Lung (tissue), 12 donors: ENCODE data around the gene USP3. TPM values are rescaled to one million over a fixed set of nuclear protein-coding genes. Genes with fewer than 3 reads are reported as not detected.

ENCODE experiments used
- ATAC-seq: fragments of 200-7000 bp; cut with Tn5 transposase; one replicate; pipeline ENCODE4 v1.9.1; 2020; ENCODE audit warnings: moderate number of reproducible peaks; ENCODE audit not compliant: insufficient read depth, low FRiP score
- DNase-seq, 3 donors: peaks; one replicate each; pipeline ENCODE4 v3.0.0-alpha.2; 2013 to 2017
- H3K27ac ChIP-seq, 2 donors: one replicate each; pipeline ENCODE4 v1.5.1; 2013; ENCODE audit warnings: mild to moderate bottlenecking in 2 of 2, moderate library complexity in 2 of 2, control low read depth in 1 of 2, inconsistent platforms in 1 of 2, low read depth in 1 of 2, low read length in 1 of 2
- H3K27me3 ChIP-seq, 3 donors: one replicate each; pipeline ENCODE4 v1.5.1; 2013; ENCODE audit warnings: low read length in 2 of 3; ENCODE audit not compliant: control insufficient read depth in 3 of 3, insufficient read depth in 3 of 3
- H3K36me3 ChIP-seq, 4 donors: one replicate each; pipeline ENCODE4 v1.5.1; 2013; ENCODE audit warnings: low read length in 4 of 4, mild to moderate bottlenecking in 1 of 4, moderate library complexity in 1 of 4; ENCODE audit not compliant: control insufficient read depth in 4 of 4, insufficient read depth in 4 of 4
- H3K4me1 ChIP-seq, 5 donors: one replicate each; pipeline ENCODE4 v1.5.1; 2013; ENCODE audit warnings: low read length in 5 of 5, mild to moderate bottlenecking in 2 of 5, moderate library complexity in 1 of 5; ENCODE audit not compliant: control insufficient read depth in 5 of 5, insufficient read depth in 5 of 5
- H3K4me3 ChIP-seq: one replicate; pipeline ENCODE4 v1.5.1; 2013; ENCODE audit warnings: mild to moderate bottlenecking, control low read depth, moderate library complexity
- H3K9ac ChIP-seq, 2 donors: one replicate each; pipeline ENCODE4 v1.5.1; 2013; ENCODE audit warnings: low read length in 2 of 2, control low read depth in 1 of 2; ENCODE audit not compliant: insufficient read depth in 1 of 2
- H3K9me3 ChIP-seq, 4 donors: one replicate each; pipeline ENCODE4 v1.5.1; 2013; ENCODE audit warnings: low read length in 3 of 4, mild to moderate bottlenecking in 1 of 4, moderate library complexity in 1 of 4; ENCODE audit not compliant: control insufficient read depth in 4 of 4, insufficient read depth in 3 of 4
- WGBS, 2 donors: extraction: QIAGEN DNeasy Blood & Tissue Kit; methylation state at CpG; one replicate each; pipeline ENCODE4 v1.1.7; 2013; 5-methylcytosine and 5-hydroxymethylcytosine counted together
- polyA plus RNA-seq, 2 donors: library from polyadenylated mRNA; stranded (reverse); fragments of 200-250 nt; gene quantifications; one replicate each; pipeline ENCODE4 v1.2.1, GENCODE V29; 2013
- total RNA-seq, 2 donors: library from RNA; depleted of rRNA in 1 of 2; stranded (reverse); fragments of >200 nt in 1 of 2; gene quantifications; one replicate each; pipeline ENCODE4 v1.2.1, GENCODE V29; 2014 to 2021
- TF ChIP-seq, protein P1 (sequence below): IDR thresholded peaks from 2 replicates; pipeline ENCODE4 v1.5.1; 2012; ENCODE audit warnings: mild to moderate bottlenecking; ENCODE audit errors: control extremely low read depth, extremely low read depth
- donor health status: control.
- donor health status: control.
- donor health status: Bipolar disorder and iron deficiency.
- donor health status: healthy.
- donor health status: DM: yes; HTN: yes; CAD: no.

Gene USP3
- total and polyA plus RNA-seq, 4 donors, result 29.1 to 95.5 (median 49.9) TPM

GRCh38 chr15:63473007-63473748, 31.2 kb upstream of the USP3 start:
- Histone ChIP-seq H3K4me3 (no peak overlapping the region), H3K4me1 (peaks cover 0 to 16% (median 14%) of the 10 kb centered on the region in 5 donors), H3K27ac (peak overlapping the region in 1 of 2 donors; percentile 39), H3K9ac (no peak overlapping the region), H3K27me3 (no peaks in the 10 kb centered on the region), H3K36me3 (no peaks in the 10 kb centered on the region), H3K9me3 (no peaks in the 10 kb centered on the region)
- DNase-seq (peak in 1 of 3 donors; percentile 64), ATAC-seq (peak; percentile 51)
- WGBS, 2 donors, result 67 to 89% methylated on average over 9 of the region's 9 CpGs
- TF ChIP-seq, protein P1, sequence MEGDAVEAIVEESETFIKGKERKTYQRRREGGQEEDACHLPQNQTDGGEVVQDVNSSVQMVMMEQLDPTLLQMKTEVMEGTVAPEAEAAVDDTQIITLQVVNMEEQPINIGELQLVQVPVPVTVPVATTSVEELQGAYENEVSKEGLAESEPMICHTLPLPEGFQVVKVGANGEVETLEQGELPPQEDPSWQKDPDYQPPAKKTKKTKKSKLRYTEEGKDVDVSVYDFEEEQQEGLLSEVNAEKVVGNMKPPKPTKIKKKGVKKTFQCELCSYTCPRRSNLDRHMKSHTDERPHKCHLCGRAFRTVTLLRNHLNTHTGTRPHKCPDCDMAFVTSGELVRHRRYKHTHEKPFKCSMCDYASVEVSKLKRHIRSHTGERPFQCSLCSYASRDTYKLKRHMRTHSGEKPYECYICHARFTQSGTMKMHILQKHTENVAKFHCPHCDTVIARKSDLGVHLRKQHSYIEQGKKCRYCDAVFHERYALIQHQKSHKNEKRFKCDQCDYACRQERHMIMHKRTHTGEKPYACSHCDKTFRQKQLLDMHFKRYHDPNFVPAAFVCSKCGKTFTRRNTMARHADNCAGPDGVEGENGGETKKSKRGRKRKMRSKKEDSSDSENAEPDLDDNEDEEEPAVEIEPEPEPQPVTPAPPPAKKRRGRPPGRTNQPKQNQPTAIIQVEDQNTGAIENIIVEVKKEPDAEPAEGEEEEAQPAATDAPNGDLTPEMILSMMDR, result no peak

- no peak overlapping the region for H3K4me3 ChIP-seq
- 96 to 100% methylated on average over 1 of the region's 1 CpG for WGBS, 2 donors
- H3K9me3 ChIP-seq, result no peaks in the 10 kb centered on the region
- H3K27me3 ChIP-seq, result no peaks in the 10 kb centered on the region
- no peaks in the 10 kb centered on the region for H3K36me3 ChIP-seq
- ATAC-seq, result no peak
- TF ChIP-seq, protein P1, result no peak
- no peak overlapping the region for H3K9ac ChIP-seq
- H3K27ac ChIP-seq, result peak overlapping the region in 1 of 2 donors; percentile 55
- H3K4me1 ChIP-seq, result peaks cover 0 to 16% (median 14%) of the 10 kb centered on the region in 5 donors
- no peak for DNase-seq
Observed at GRCh38 chr15:63473749-63473998, 30.7 kb upstream of the USP3 start.

DNA sequence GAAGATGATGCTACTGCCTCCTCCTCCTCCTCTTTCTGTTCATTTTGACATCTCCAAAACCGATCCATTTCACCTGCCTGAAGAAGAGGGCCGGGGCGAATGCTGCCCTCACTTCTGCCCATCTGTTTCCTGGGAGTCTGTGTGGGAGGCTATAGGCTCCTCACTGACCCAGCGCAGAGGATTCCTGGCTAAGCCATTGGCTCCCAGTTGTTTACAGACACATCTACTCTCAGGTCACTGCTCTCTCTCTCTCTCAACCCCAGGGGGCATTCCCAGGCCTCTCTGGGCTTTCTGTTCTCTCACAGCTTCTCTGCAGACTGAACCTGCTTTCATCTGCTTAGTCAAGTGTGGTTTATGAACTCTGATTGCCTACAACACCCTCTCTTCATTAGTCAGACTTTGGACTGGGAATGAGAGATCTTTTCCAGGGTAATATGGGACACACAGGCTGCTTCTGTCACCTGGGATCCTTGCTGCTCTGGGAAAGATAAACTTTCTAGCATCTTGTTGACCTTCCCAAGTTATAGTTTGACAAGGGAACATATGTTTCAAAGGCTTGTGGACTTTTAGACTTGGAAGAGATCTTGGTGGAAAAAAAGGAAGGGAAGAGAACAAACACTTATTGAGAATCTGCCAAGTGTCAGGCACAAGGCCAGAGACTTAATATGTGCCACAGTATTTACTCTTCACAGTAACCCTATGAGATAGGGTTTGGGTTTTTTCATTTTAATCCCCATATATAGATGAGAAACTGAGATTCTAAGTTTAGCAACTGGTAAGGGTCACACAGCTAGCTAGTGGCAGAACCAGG, 30.2 kb upstream of the USP3 start:
- H3K4me3 ChIP-seq, result no peak overlapping the region
- no peaks in the 10 kb centered on the region for H3K36me3 ChIP-seq
- peak overlapping the region in 1 of 2 donors; percentile 55 for H3K27ac ChIP-seq
- WGBS, 2 donors, result 57 to 77% methylated on average over 4 of the region's 4 CpGs
- H3K9ac ChIP-seq, result no peak overlapping the region
- H3K4me1 ChIP-seq, result peaks cover 0 to 17% (median 14%) of the 10 kb centered on the region in 5 donors
- DNase-seq (peak; percentile 45 to 86 (median 72)), ATAC-seq (no peak)
- no peaks in the 10 kb centered on the region for H3K9me3 ChIP-seq
- TF ChIP-seq, protein P1, result no peak
- H3K27me3 ChIP-seq, result no peaks in the 10 kb centered on the region
